Stomach (tissue), 9 donors: Measurements from ENCODE around the gene CCDC73. TPM values are rescaled to one million over a fixed set of nuclear protein-coding genes. Genes with fewer than 3 reads are reported as not detected.

Source experiments
- DNase-seq, 2 donors: peaks; one replicate each; pipeline versions ENCODE4 v3.0.0 to v3.0.0-alpha.2; 2013 to 2019
- H3K27ac ChIP-seq, 5 donors: fragments of 200-600 bp in 4 of 5; sonication (generic) in 4 of 5; one replicate each; pipeline ENCODE4 v1.5.1; 2013 to 2019; ENCODE audit warnings: mild to moderate bottlenecking in 1 of 5, moderate library complexity in 1 of 5
- H3K27me3 ChIP-seq, 3 donors: fragments of 200-600 bp; sonication (generic); one replicate each; pipeline ENCODE4 v1.5.1; 2017 to 2019; ENCODE audit warnings: mixed run types in 1 of 3
- H3K36me3 ChIP-seq, 4 donors: fragments of 200-600 bp; sonication (generic); 1 replicate in 3 of 4; 2 replicates in 1 of 4; pipeline ENCODE4 v1.5.1; 2016 to 2019
- H3K4me1 ChIP-seq, 4 donors: fragments of 200-600 bp; sonication (generic); one replicate each; pipeline ENCODE4 v1.5.1; 2016 to 2019
- H3K4me3 ChIP-seq, 4 donors: fragments of 200-600 bp; sonication (generic) in 3 of 4; one replicate each; pipeline ENCODE4 v1.5.1; 2016 to 2019; ENCODE audit warnings: mild to moderate bottlenecking in 1 of 4
- H3K9me3 ChIP-seq, 4 donors: fragments of 200-600 bp; sonication (generic); one replicate each; pipeline ENCODE4 v1.5.1; 2016 to 2019
- CTCF ChIP-seq, 7 experiments: fragments of 450-650 bp in 4 of 7; fragments of 200-600 bp in 3 of 7; sonication (generic) in 3 of 7; IDR thresholded peaks; one replicate each; pipeline ENCODE4 v1.5.1; 2016 to 2019; ENCODE audit warnings: antibody characterized with exemption in 7 of 7, control low read depth in 2 of 7, mild to moderate bottlenecking in 1 of 7
- EP300 ChIP-seq: sonication (generic); formaldehyde crosslinking; IDR thresholded peaks from one replicate; pipeline ENCODE4 v1.6.1; 2017; ENCODE audit warnings: antibody characterized with exemption
- POLR2A ChIP-seq, 4 donors: fragments of 450-650 bp; IDR thresholded peaks; one replicate each; pipeline ENCODE4 v1.6.1; 2016; ENCODE audit warnings: antibody characterized with exemption in 4 of 4, control low read depth in 2 of 4, mild to moderate bottlenecking in 1 of 4, moderate library complexity in 1 of 4
- POLR2AphosphoS5 ChIP-seq, 3 donors: sonication (generic); formaldehyde crosslinking; IDR thresholded peaks; one replicate each; pipeline ENCODE4 v1.6.1; 2016; ENCODE audit warnings: antibody characterized with exemption in 3 of 3
- whole genome bisulfite sequencing, 5 donors: extraction: QIAGEN DNeasy Blood & Tissue Kit in 3 of 5; methylation state at CpG; one replicate each; pipeline versions ENCODE4 v1.1.5 to v1.1.7; 2013 to 2018; 5-methylcytosine and 5-hydroxymethylcytosine counted together
- intact Hi-C: fragments of 100-400 bp; cut with DNase I; formaldehyde crosslinking; loops from one replicate; pipeline ENCODE4 v1.15.1; 2023; ENCODE audit warnings: low total_unique reads
- polyA plus RNA-seq, 3 donors: library from polyadenylated mRNA; stranded (reverse); fragments of 200-250 nt; gene quantifications; one replicate each; pipeline ENCODE4 v1.2.3, GENCODE V29; 2013
- total RNA-seq, 5 donors: library from RNA; depleted of rRNA; stranded (reverse); fragments of >200 nt; gene quantifications; one replicate each; pipeline versions ENCODE4 v1.1.0 to v1.2.3, GENCODE V29; 2014 to 2016
- donor health status: healthy with polysubstance abuse.
- donor health status: Bipolar disorder and iron deficiency.
- donor health status: healthy.

The CCDC73 gene
- total and polyA plus RNA-seq, 8 donors, result 0.37 TPM; not detected in 7

DNA sequence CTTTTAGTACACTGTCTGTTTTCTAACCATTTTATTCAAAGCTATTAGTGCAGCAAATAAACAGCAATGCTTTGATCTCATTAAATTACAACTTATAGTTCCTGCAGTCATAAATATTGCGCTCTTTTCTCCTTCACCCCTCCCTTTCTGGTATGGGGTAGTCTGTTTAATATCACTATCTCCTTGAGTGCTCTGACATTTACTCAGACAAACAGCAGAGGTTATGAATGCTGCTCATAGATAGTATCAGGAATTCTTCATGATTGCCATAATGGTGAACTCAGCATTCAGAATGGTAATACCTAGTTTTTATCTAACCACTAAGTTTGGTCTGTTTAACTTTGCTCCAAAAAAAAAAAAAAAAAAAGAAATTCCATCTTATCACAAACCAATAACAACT lies 123.4 kb downstream of the CCDC73 start:
- intact Hi-C loops, result no loop called here
- TF ChIP-seq EP300 (no peak), CTCF (IDR thresholded peaks at IDR 0.05) (no peak), POLR2AphosphoS5 (IDR thresholded peaks at IDR 0.05) (no peak)
- Histone ChIP-seq H3K36me3 (no peaks in the 10 kb centered on the region), H3K4me3 (no peak overlapping the region), H3K27ac (no peak overlapping the region), H3K27me3 (no peaks in the 10 kb centered on the region), H3K4me1 (no peaks in the 10 kb centered on the region), H3K9me3 (peaks cover 0 to 18% (median 12%) of the 10 kb centered on the region in 4 donors)
- DNase-seq, result no peak
- WGBS, 5 donors, result 63 to 76% (median 68%) methylated on average over 1 of the region's 1 CpG

DNA sequence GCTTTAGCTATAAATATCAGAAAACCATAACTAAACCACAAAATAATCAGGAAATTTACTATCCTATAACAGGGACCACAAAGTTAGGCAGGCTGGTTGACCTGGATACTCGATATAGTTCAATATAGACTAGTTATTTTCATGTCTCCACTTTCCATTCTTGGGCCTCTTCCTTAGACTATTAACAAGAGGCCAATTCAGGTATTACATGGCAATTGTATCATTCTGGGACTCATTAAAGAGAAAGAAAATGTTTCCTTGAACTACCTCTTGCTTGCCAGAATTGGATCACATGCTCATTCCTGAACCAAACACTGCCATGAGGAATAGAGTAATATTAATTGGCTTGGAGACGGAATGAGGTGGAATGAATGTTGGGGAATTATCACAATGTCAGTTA lies 134.8 kb downstream of the CCDC73 start:
- Histone ChIP-seq H3K4me1 (no peaks in the 10 kb centered on the region), H3K27me3 (no peaks in the 10 kb centered on the region), H3K36me3 (no peaks in the 10 kb centered on the region), H3K27ac (no peak overlapping the region), H3K4me3 (no peak overlapping the region), H3K9me3 (no peaks in the 10 kb centered on the region)
- no peak for DNase-seq
- TF ChIP-seq POLR2AphosphoS5 (IDR thresholded peaks at IDR 0.05) (no peak), EP300 (no peak), POLR2A (IDR thresholded peaks at IDR 0.05) (no peak), CTCF (IDR thresholded peaks at IDR 0.05) (no peak)
- 80 to 85% (median 82%) methylated on average over 2 of the region's 2 CpGs for WGBS, 5 donors
- intact Hi-C loops, result no loop called here

DNA sequence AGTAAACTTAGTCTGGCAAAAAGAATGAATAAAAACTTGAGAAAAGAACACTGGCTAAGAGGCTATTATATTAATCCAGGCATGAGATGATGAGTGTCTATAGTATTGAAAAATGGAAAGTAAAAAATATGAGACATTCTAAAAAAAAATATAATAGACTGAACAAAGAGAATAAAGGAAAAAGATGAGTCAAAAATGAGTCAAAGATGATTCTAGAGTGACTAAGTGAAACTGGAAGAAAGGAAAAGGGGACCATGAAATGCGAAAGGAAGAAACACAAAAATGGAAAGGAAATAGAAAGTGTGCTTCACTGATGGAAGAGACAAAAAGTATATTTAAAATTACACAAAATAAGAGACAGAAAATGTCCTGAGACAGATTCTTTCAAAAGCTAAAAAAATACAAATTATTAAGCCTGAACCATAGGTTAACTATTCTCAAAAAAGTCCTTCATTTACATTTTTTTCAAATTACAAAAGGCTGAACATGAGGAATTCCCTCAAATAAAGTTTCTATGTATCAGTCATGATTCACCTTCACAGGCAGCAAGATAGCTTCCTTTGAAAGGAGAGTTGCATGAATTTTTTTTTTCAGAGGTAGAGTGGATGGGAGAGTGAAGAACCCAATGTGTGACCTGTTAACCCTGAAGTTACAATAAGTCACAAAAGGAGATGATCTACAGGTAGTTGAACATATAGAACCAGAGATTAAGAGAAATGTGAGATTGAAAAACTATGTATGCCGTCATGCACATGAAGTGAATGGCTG lies 135.6 kb downstream of the CCDC73 start:
- no peak overlapping the region for H3K27ac ChIP-seq
- no peak overlapping the region for H3K4me3 ChIP-seq
- H3K9me3 ChIP-seq, result no peaks in the 10 kb centered on the region
- intact Hi-C loops, result no loop called here
- no peaks in the 10 kb centered on the region for H3K4me1 ChIP-seq
- no peaks in the 10 kb centered on the region for H3K36me3 ChIP-seq
- DNase-seq, result no peak
- WGBS, 5 donors, result 49 to 84% (median 71%) methylated on average over 2 of the region's 2 CpGs
- no peak for TF ChIP-seq EP300
- no peak for TF ChIP-seq POLR2AphosphoS5 (IDR thresholded peaks at IDR 0.05)
- no peak for TF ChIP-seq CTCF (IDR thresholded peaks at IDR 0.05)
- TF ChIP-seq POLR2A (IDR thresholded peaks at IDR 0.05), result no peak
- no peaks in the 10 kb centered on the region for H3K27me3 ChIP-seq

- 22 to 36% (median 30%) methylated on average over 1 of the region's 1 CpG for WGBS, 5 donors
- no peak overlapping the region for H3K27ac ChIP-seq
- DNase-seq, result no peak
- no peak overlapping the region for H3K4me3 ChIP-seq
- H3K36me3 ChIP-seq, result no peaks in the 10 kb centered on the region
- H3K9me3 ChIP-seq, result no peaks in the 10 kb centered on the region
- no peaks in the 10 kb centered on the region for H3K4me1 ChIP-seq
- TF ChIP-seq CTCF (IDR thresholded peaks at IDR 0.05) (no peak), POLR2A (IDR thresholded peaks at IDR 0.05) (no peak), POLR2AphosphoS5 (IDR thresholded peaks at IDR 0.05) (no peak), EP300 (no peak)
- no peaks in the 10 kb centered on the region for H3K27me3 ChIP-seq
- intact Hi-C loops, result no loop called here
Observed at GRCh38 chr11:32643526-32643925, 150.9 kb downstream of the CCDC73 start.
